Hematopoietic multipotent progenitor cell treated with erythropoietin and hydrocortisone succinate and interleukin-3 and kit ligand, for 6 days (in vitro differentiated cells): ENCODE measurements around the gene TUBG1.
A peak's percentile ranks its signal among the peaks of the same experiment; 100 is the strongest.
"Not testable (repeated sequence)": the region's sequence is repeated elsewhere in the genome, so short reads cannot be mapped to it uniquely, and the experiment has no call there.

Experiments used
- DNase-seq: peaks from one replicate; pipeline ENCODE4 v3.0.0-alpha.2; 2015

The TUBG1 gene

DNA sequence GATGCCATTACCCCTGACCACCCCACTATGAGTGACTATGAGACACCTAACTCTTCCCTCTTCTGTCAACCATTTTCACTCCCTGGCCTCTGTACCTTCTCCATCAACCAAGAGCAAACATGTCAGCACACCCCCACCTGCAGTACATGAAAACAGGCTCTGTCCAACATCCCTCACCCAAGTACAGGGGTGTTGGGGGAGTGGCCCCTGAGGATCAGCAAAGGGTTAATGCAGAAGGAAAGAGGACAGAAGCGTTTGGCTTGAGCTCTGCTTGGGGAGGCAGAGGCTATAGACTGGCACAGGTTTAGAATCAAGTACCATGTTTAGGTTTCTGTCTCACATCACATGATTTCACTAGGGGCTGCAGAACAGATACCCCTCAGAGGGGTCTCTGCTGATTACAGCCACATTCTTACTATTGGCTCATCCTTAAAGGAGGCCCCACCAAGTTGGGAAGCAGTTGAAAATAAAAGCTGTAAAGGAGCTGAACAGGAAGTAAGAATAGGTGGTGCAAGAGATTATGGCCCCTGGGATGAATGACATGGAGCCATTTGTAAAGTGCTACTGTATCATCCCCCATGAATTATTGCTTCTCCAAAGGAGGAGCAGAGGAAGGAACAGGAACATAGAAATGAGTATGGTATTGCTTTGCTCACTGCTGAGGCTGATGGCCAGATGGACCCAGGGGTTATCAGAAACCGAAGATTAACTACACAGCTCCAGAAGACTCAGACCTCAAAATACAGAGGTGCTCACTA is 29.5 kb upstream of the TUBG1 start:
- no peak for DNase-seq

DNA sequence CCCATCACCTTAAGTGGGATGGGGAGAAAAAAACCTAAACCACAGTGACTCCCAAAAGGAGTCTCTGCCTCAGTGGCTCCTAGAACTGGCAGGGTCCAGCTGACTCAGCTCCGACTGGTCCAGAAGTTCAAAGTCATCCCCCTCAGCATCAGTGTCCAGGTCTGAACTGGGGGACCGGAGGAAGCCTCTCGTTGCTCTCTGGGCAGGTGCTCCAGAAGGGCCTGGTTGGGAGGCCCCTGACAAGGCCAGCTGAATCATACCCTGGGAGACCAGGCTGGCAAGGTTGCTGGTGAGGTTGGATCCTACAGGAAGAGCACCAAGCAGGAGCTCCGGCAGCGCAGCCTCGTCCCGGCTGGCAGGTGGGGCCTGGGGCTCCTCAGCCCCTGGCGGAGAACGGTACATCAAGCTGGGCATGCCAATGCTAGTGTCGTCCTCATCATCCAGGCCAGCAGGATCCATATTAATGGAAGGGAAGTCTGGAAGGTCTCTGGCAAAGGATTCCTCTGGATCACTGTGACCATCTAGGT is 27.7 kb upstream of the TUBG1 start:
- DNase-seq: no peak

DNA sequence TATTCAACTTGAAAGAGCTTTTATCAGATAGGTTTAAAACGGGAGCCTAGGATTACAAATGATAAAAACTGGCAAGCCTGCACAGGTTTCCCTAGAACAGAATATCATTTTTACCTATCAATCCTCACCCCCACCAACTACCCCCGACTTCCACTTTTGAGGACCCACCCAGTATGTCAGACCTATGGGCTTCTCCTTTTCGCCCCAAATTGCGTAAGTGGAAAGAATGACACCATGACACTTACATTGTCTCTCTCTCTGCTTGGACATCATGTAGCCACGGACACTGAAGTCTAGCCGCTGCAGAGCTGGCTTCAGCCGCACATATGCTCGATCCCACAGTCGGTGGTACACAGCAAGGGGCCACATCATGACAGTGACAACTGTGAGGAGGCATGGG is 24.6 kb upstream of the TUBG1 start:
- peak; percentile 38 for DNase-seq

DNA sequence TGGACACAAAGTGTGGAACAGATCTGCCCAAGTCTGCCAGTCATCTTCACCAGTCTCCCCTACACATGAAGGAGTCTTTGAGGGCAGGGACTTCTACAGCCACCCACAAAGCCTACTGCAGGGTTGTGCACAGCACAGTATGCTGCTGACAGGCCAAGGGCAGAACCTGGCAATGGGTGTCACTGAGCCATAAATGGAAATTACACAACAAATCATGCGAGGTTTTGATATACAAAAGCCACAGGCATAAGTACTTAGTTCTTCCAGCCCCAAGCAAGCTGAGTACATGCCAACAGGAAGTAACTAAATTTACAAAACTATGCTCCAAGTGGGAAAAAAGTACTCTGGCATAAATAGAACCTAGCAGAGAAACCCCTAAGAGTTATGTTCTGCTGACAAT is 24.1 kb upstream of the TUBG1 start:
- peak; percentile 13 for DNase-seq

DNA sequence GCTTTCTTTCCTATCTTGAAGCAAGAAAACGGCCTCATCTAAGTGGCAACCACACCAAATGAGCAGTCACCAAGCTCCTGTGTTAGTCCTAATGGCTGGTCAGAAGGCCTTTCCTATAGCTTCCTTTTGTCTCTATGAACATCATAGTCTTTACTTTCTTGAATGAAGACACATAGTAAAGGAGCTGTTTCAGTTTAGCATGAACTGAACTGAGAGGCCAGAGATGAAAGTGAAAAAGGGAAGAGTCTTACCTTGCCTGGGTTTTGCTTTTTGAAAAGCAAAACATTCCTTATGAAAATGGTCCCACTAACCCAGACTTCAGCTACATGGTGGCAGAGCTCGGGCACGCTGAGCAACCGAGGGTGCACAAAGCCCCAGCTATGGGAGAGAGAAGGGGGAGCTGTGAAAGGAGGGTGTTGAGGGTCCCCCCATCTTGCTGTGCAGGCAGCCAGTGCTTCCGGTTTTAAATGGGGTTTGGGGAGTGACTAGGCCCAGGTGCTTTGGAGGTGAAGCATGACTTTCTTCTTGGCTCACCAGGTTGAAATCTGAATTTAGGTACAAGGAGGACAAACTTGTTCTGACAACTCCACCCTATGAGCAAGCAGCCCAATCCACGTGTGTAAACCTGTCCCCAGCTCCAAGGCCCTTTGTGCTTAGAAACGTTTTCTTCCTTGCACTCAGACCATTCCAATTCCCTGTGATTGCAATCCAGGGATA is 22.8 kb upstream of the TUBG1 start:
- no peak for DNase-seq

DNA sequence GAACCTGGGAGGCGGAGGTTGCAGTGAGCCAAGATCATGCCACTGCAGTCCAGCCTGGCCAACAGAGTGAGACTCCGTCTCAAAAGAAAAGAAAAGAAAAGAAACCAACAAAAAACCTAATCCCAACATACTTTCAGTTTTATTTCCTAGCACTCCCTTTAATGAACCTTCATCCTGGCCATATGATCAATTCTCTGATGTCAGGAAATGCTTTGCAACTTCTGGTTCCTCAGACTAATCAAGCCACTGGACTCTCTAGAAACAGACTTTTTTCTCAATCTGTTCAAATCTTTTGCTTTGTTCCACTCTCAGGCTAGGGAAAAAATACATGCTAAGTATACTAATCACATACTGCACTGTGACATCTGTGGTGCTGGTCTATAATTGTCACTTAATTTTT is 18.6 kb upstream of the TUBG1 start:
- DNase-seq: no peak

DNA sequence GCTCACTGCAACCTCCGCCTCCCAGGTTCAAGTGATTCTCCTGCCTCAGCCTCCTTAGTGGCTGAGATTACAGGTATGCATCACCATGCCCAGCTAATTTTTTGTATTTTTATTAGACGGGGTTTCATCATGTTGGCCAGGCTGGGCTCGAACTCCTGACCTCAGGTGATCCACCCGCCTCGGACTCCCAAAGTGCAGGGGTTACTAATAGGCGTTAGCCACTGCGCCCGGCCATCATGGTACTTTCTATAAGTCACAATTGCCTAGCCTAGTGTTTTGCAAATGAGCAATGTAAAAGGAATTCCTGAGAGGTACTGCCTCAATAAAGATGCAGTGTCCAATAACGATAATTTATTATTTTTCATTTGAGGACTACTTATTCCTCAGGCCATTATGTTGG is 18.1 kb upstream of the TUBG1 start:
- DNase-seq: no peak

DNA sequence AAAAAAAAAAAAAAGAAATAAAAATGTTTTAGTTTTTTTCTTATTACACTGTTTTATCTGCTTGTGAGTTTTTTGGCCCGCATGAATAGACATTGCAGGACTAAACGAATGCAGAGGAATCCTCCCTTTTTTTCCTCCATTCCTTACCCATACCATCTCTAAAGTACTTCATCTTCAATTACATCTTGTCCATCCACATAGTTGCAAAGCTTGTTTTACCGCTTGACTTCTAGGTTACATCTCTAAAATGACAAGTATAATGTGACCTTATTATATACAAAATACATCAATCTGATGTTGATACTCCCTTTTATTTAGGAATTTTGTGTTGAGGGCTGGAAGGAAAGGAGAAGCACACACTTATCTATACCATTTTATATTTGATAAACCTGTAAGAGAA is 13.1 kb upstream of the TUBG1 start:
- no peak for DNase-seq

DNA sequence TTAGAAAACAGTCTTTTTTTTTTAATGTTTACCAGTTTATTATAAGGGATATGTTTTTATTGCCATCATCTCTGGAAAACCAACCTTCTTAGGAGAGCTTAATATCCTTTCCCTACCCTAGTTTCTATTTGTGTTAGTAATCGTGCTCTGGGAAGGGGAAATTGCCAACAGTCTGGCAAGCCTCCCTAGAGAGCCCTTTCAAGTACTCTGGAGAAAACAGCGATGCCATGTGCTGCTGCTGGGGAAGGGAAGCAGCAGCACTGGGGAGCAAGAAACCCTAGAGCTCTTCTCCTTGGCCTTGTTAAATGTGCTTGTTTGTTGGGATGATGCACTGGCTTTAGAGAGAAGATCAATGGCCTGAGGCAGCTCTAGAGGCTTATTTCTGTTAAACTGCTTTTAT is 10.6 kb upstream of the TUBG1 start:
- no peak for DNase-seq

DNA sequence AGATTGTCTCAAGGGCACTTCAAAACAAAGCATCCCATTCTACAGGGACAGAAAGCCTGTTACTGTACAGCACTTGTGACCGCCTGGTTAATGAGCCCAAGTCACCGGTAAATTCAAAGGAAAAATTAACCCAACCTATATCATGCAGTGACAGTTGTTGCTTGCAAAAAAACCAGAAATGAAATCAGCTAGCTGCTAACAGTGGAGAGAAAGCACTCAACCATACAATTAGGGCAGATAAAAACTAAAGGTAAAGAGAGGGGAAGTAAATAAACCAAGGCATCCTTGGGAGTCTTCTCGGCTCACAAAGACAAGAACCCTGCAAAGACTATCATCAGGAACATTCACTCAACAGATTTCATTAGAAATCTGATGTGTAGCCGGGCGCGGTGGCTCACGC is 6.2 kb upstream of the TUBG1 start:
- DNase-seq: no peak

DNA sequence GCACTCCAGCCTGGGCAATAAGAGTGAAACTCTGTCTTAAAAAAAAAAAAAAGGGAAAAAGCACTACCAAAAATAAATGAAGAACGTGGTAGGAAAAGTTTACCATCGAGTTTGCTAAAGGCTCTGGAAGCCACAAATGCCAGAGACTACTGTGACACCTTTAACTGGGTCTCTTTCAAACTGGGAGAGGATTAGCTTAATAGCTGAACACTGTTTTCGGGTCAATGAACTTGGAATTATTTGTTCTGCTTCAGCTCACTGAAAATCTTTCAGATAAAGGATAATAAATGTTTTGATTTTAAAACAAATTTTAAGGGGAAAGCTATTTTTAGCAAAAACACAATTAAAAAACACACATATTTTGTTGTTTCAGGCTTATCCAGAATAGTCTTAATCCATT is 1.7 kb upstream of the TUBG1 start:
- DNase-seq: no peak

DNA sequence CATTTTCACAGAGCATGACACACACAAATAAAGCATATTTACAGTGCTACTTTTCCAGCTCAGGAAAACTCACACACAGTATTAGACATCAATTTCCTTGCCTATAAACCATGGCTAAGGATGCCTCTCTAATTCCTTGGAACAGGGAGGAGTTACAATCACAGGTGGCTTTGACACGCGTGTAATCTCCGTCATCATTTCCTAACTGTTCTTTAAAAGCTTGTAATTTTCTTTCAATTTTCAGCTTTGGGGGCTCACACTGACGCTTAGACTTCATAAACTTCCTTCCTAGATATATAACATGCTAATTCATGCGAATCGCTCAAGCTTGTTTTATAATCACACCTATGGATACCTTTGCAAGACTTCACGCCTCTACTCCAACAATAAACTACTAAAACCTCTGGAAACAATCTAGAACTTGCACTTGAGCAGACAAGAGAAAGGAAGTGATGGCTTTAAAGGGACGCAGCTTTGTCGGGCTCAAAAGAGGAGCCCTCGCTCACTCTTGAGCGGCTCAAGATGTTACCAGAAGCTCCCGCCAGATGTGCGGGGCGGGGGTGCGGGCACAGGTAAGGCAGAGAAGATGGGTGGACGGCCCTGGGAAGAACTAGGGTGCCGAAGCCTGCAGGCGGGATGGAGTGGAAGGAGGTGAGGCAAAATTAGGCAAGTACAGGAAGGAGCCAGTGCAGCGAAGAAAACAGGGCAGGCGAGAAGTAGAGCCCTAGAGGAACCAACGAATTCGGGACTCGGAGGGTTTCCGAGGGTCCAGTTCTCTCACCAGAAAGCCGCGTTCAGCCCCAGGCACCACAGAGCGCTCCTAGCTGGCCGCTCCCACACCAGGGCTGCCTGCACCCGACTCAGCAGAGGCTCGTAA is 940 bp upstream of the TUBG1 start:
- DNase-seq: peak; percentile 34

DNA sequence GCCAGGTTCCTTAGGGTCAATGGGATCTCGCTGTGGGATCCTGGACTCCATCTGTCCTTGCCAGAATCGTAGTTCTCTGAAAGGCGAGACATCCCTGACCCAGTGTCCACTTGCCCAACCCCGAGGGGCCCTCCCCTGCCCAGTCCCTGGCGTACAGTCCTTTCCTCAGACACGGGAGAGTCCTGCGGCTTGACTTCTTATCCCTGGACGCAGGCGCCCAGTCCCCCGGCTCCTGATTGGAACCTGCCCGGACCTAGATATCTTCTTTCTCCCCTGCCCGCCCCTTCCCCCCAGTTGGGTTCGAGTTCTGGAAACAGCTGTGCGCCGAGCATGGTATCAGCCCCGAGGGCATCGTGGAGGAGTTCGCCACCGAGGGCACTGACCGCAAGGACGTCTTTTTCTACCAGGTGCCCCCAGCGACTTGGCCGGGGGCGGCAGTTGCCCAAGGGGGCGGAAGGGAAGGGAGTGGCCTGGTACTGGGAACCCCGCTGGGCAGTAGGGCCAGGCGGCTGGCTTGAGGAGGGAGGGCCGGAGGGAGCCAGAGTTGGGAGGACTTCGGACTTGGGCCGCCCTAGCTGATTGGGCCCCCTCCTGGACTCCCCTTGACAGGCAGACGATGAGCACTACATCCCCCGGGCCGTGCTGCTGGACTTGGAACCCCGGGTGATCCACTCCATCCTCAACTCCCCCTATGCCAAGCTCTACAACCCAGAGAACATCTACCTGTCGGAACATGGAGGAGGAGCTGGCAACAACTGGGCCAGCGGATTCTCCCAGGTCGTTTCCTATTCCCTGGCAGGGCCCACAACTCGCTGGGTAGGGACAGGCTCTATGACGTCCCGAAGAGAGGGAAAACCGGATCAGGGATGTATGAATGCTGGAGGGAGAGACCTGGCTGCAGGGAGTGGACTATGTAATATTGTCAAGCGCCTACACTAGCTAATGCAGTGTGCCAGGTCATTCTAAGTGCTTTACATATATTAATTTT is 625 bp downstream of the TUBG1 start:
- peak; percentile 59 for DNase-seq

DNA sequence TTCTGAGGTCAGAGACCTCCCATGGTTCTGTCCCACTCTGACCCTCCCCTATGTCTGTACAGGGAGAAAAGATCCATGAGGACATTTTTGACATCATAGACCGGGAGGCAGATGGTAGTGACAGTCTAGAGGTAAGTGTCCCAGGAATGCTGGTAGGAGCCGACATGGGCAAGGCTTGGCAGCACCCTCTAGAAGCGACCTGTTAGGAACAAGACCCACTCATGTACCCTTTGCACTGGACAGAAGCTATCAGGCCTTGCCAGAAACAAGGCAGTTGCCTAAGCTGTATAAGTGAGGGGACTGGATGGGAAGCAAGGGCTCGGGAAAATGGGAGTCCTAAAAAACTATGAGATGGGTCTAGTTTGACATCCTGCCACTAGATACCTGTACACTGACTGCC is 2.5 kb downstream of the TUBG1 start:
- no peak for DNase-seq

DNA sequence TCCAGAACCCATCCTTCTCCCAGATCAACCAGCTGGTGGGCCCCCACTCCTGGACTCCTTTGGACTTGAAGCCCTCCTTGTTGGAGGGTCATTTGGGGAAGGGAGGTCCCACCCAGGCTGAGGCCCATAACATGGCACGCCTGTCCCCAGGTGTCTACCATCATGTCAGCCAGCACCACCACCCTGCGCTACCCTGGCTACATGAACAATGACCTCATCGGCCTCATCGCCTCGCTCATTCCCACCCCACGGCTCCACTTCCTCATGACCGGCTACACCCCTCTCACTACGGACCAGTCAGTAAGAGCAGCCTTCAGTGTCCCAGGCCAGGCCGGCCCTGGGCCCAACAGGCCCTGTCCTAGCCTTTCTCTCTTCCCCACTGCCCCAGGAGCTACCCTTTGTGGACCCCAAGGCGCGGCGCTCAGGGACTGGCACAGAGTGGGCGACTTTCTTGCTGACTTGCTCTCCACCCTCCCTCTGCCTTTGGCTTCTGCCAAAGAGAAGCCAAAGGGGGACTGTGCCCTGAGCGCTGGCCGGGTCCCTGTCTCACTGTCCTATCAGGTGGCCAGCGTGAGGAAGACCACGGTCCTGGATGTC is 4.3 kb downstream of the TUBG1 start:
- DNase-seq: no peak

DNA sequence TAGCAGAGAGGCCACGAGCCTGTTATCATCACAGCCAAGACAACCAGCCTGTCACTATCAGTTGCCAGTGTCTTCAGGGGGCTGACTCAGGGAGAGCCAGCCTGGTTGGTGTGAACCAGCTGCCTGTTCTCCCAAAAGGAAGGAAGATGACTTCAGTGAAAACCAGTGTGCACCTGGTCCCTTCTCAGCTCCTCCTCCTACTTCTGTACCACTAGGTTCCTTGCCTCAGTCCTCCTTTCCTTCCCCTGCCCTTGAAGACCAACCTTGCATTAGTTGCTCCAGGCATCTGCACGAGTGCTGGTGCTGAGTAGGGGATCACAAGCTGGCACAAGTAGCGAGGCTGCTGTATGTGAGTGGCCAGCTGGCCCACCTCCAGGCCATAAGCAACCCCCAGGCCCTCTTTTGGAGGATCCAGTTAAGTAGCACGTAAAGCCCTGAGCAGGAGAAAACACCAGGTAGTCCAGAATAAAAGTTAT is 8.5 kb downstream of the TUBG1 start:
- peak; percentile 92 for DNase-seq

DNA sequence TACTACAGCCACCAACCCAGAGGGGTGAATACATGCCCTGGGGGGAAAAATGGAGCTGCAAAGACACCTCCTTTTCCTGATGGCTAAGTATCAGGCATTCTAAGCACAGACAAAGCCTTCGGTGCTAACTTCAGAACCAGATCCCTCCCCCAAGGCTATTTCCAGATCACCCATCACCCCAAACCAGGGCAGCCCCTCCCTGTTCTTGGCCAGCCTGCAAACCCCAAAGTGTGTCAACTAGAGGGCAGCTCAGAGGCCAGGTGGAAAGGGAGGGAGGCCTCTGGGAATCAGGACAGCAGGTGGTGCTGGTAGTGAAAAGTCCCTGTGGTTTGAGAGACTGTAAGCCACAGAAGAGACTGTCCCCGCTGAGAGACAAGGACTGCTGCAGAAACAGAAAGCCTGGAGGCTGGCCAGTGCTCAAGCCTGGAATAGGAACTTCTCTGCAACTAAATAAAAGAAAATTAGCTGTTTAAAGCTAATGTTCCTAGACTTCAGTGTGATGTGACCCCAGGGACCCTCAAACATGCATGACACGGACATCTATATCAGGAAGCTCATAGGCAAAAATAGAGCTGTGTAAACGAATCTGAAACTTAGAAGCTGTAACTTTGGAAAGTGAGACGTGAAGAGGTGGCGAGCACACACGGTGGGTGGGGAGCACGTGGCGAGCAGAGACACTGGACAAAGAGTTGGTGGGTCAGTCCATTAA is 9.1 kb downstream of the TUBG1 start:
- DNase-seq: peak; percentile 79

DNA sequence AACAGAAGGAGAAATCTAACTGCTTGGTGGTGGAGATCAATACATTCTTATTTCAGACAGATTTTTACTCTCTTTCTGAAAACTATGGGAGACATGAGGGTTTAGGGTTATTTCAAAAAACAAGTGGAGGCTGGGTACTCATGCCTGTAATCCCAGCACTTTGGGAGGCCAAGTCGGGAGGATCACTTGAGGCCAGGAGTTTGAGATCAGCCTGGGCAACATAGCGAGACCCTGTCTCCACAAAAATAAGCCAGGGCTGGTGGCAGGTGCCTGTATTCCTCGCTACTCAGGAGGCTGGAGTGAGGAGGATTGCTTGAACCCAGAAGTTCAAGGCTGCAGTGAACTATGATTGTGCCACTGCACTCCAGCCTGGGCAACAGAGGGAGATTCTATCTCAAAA is 12.5 kb downstream of the TUBG1 start:
- DNase-seq: not testable (repeated sequence)

DNA sequence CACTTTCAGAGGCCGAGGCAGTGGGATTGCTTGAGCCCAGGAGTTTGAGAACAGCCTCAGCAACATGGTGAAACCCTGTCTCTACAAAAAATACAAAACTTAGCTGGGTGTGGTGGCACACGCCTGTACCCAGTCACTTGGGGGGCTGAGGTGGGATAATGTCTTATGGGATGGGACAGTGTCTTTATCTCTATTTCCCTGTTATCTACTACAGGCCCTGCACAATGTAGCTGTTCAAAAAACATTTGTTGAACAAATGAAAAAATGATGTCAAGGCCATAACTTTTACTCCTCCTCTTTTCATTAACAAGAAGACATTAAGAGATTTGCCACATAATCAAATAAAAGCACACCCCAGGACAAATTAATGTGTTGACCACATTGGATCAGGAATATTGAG is 13.8 kb downstream of the TUBG1 start:
- DNase-seq: peak; percentile 75

DNA sequence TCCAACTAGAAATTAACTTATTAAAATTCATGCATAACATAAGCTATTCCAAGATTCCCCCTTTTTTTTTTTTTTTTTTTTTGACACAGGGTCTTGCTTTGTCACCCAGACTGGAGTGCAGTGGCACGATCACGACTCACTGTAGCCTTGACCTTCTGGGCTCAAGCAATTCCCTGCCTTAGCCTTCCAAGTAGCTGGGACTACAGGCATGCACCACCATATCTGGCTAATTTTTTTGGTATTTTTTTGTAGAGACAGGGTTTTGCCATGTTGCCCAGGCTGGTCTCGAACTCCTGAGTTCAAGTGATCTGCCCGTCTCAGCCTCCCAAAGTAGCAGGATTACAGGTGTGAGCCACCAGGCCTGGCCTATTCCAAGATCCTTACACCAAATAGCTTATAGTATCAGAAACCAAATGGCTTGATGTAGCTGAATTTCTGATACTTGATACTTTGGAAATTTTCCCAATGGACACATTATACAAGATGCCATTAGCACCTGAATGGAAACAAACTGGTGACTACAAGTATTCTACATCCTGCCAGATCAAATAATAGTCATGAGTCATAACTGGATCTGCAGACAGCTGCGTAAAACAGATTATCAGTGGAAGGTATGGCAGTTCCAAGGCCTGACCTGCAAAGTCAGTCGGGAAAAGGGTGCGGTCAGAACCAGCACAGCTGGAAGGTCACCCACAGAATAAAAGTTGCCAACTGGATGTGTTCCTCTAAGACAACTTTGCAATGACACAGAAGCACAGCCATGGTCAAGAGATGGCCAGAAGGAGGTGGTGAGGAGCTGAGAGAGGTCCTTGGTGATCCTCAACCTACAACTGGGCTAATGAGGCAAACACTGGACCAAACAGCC is 14.5 kb downstream of the TUBG1 start:
- DNase-seq: peak; percentile 95
